NCI-H748 treated with DMSO at 0.1 percent for 48 hours (cell line): ENCODE results near the gene SDR39U1.

Experiments used
- DNase-seq: peaks from one replicate; lab custom pipeline; 2025; lab: John Stamatoyannopoulos, UW

Gene SDR39U1

GRCh38 chr14:24390701-24391468 is 51.7 kb downstream of the SDR39U1 start:
- DNase-seq, result no peak
